Glutamatergic neuron (in vitro differentiated cells): ENCODE results near the gene ATF7. TPM values are rescaled to one million over a fixed set of nuclear protein-coding genes. Genes with fewer than 3 reads are reported as not detected.

Source experiments
- DNase-seq: peaks from one replicate; pipeline ENCODE4 v3.0.0; 2022
- H3K27ac Mint-ChIP-seq: one replicate; pipeline ENCODE4 v1.8.0; 2020; ENCODE audit warnings: mild to moderate bottlenecking, mixed read lengths, inconsistent platforms; ENCODE audit not compliant: unreplicated experiment
- H3K27me3 Mint-ChIP-seq: one replicate; pipeline ENCODE4 v1.8.0; 2020; ENCODE audit warnings: mild to moderate bottlenecking, moderate library complexity, mixed read lengths, inconsistent platforms; ENCODE audit not compliant: unreplicated experiment
- H3K36me3 Mint-ChIP-seq: one replicate; pipeline ENCODE4 v1.8.0; 2020; ENCODE audit warnings: mild to moderate bottlenecking, mixed read lengths, inconsistent platforms; ENCODE audit not compliant: unreplicated experiment
- H3K4me1 Mint-ChIP-seq: one replicate; pipeline ENCODE4 v1.8.0; 2020; ENCODE audit warnings: mild to moderate bottlenecking, low read depth, mixed read lengths, inconsistent platforms; ENCODE audit not compliant: unreplicated experiment
- H3K4me3 Mint-ChIP-seq: one replicate; pipeline ENCODE4 v1.8.0; 2020; ENCODE audit warnings: mild to moderate bottlenecking, mixed read lengths, inconsistent platforms; ENCODE audit not compliant: unreplicated experiment
- H3K9me3 Mint-ChIP-seq: one replicate; pipeline ENCODE4 v1.8.0; 2020; ENCODE audit warnings: mild to moderate bottlenecking, moderate library complexity, mixed read lengths, inconsistent platforms; ENCODE audit not compliant: unreplicated experiment
- total RNA-seq: library from RNA; stranded (reverse); fragmentation: NEBNext Ultra II Directional; extraction: Animal tissue kit (Norgen Biotek cat#: 25700); gene quantifications from one replicate; pipeline ENCODE4 v1.2.1, GENCODE V29; 2021; ENCODE audit not compliant: unreplicated experiment
- TF ChIP-seq, protein P1 (sequence below): fragments of 200-600 bp; sonication (generic); IDR thresholded peaks from one replicate; pipeline ENCODE4 v1.5.0; 2021; ENCODE audit not compliant: partially characterized antibody, unreplicated experiment

Gene ATF7
- total RNA-seq, 1 donor from 2014 or later, result 36.0 TPM

DNA sequence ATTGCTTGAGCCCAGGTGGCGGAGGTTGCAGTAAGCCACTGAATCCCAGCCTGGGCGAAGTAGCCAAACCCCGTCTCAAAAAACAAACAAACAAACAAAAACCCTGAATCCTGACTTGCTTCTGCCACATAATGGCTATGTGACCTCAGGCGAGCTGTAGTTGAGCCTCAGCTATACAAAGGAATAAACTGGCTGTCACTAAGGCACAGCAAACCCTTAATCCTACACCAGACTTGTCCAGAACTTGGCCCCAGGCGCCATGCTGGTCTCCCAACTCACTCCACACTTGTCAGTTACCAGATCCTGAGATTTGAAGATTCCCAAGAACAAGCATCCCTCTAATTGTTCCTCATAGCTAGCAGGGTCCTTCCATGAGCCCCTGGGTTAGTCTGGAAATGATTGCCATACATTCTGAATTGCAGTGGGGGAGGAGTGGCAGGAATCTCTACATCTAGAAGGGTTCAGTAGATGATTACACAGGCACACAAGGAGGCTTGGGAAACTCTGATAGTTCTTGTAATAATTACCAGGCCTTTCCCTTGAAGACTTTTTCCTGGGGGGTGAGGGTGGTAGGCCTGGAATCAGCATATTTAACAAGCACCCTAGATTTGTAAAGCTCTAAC is 136.8 kb downstream of the ATF7 start:
- H3K27me3 Mint-ChIP-seq, result peaks cover 5% of the 10 kb centered on the region
- peak overlapping the region; percentile 38 for H3K27ac Mint-ChIP-seq
- H3K36me3 Mint-ChIP-seq, result no peaks in the 10 kb centered on the region
- peaks cover 20% of the 10 kb centered on the region for H3K4me1 Mint-ChIP-seq
- DNase-seq, result no peak
- TF ChIP-seq, protein P1, sequence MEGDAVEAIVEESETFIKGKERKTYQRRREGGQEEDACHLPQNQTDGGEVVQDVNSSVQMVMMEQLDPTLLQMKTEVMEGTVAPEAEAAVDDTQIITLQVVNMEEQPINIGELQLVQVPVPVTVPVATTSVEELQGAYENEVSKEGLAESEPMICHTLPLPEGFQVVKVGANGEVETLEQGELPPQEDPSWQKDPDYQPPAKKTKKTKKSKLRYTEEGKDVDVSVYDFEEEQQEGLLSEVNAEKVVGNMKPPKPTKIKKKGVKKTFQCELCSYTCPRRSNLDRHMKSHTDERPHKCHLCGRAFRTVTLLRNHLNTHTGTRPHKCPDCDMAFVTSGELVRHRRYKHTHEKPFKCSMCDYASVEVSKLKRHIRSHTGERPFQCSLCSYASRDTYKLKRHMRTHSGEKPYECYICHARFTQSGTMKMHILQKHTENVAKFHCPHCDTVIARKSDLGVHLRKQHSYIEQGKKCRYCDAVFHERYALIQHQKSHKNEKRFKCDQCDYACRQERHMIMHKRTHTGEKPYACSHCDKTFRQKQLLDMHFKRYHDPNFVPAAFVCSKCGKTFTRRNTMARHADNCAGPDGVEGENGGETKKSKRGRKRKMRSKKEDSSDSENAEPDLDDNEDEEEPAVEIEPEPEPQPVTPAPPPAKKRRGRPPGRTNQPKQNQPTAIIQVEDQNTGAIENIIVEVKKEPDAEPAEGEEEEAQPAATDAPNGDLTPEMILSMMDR, result no peak
- peaks cover 7% of the 10 kb centered on the region for H3K9me3 Mint-ChIP-seq
- no peak overlapping the region for H3K4me3 Mint-ChIP-seq

DNA sequence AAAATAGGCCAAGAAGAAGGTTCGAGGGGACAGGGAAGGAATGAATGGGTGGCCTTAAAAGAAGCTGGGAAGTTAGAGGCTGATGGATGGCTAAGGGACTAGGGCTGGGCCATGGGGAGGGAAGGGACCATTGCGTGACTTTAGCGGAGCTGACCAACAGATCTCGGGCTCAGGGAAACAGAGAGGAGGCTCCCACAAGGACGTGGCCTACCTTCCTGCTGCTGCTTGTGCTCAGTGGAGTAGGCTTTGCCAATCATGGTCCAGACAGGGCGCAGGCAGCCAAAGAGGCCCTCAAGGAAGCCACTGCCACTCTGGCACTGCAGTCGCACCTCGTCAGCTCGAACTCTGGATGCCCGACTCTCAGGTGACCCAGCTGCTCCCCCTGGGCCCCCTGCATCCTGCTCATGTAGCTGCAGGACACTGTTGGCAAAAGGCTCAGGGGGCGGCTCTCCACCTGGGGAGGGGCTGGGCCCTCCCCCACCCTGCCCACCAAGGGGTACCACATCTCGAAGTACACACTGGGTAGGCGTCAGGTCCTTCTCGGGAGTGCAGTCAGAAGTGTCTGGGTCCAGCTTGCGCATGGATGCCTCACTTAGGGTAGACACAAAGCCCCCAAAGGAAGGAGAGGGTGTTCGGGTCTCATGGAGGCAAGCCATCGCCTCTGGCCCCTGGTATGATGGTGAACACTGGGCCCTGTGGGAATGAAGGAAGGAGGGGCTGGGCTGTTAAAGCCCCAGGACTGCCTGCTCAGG is 139.3 kb downstream of the ATF7 start:
- TF ChIP-seq, protein P1, result no peak
- H3K9me3 Mint-ChIP-seq, result peaks cover 9% of the 10 kb centered on the region
- H3K27ac Mint-ChIP-seq, result no peak overlapping the region
- H3K36me3 Mint-ChIP-seq, result peaks cover 4% of the 10 kb centered on the region
- H3K4me1 Mint-ChIP-seq, result peaks cover 4% of the 10 kb centered on the region
- H3K4me3 Mint-ChIP-seq, result no peak overlapping the region
- no peak for DNase-seq
- peaks cover 4% of the 10 kb centered on the region for H3K27me3 Mint-ChIP-seq

DNA sequence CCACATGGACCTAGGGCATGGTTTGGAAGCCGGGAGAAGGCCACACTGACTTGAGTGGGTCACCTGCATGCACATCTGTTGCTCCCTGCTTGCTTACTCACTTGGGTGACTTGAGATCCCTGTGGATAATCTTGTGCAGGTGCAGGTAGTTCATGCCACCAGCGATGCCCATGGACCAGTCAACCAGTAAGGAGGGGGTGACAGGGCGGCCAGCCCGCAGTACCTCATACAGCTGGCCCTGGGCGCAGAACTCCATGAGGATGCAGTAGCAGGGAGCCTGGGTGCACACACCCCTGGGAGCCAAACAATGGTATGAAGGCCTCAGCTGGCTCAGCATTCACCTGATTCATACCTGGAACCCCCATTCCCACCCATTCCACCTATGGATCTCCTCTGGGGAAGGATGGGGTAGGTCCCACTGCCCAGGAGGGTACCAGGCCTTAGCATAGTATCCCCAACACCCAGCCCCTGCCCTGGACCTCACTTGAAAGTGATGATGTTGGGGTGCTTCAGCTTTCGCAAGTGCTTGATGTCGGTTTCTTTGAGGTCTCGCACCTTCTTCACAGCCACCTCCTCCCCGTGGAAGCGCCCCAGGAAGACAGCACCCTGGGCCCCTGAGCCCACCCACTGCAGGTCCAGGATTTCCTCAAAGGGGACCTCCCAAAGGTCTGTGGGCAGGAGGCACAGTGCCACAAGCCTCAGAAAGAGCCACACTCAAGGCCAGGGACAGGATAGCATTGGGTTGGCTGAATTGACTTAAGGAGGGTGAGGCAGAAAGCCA is 140.0 kb downstream of the ATF7 start:
- Mint-ChIP-seq H3K4me3 (no peak overlapping the region), H3K4me1 (peaks cover 2% of the 10 kb centered on the region), H3K9me3 (peaks cover 9% of the 10 kb centered on the region), H3K36me3 (peaks cover 4% of the 10 kb centered on the region), H3K27ac (no peak overlapping the region), H3K27me3 (peaks cover 6% of the 10 kb centered on the region)
- TF ChIP-seq, protein P1, result no peak
- no peak for DNase-seq

DNA sequence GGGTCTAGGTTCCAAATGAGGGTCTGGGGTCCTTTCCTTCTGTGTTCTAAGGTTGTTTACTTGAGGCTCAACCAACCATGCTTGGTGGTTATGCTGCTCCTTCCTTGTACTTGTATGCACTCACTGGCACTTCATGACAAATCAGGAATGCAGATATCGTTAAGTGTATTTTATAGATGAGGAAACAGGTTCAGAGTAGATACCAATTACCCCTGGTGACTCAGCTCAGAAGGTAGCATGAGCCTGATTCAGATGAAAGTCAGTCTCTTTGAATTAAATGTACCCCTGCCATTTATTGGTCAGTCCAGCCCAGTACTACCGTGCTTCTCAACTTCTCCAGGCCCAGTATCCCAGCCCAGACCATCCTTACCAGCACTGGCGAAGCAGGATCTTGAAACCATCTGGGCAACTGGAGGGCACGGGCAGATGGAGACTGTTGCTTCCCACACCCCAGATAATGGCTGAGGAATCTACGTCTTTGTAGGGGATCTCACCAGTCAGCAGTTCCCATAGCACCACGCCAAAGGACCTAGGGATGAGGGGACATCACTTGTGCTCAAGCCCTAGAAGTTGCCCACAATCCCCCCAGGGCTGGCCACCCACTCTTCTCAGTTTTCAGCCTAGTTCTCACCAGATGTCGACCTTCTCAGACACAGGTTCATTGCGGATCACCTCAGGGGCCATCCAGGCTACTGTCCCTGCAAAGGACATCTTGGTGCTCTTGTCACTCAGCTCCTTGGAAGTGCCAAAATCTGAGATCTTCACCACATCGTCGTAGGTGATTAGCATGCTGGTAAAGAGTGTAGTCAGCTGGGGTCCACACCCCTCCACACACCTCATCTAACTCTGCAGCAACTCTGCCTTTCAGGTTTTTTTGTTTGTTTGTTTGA is 141.3 kb downstream of the ATF7 start:
- no peak overlapping the region for H3K4me3 Mint-ChIP-seq
- H3K4me1 Mint-ChIP-seq, result peaks cover 2% of the 10 kb centered on the region
- peaks cover 4% of the 10 kb centered on the region for H3K36me3 Mint-ChIP-seq
- peaks cover 7% of the 10 kb centered on the region for H3K27me3 Mint-ChIP-seq
- no peak for DNase-seq
- TF ChIP-seq, protein P1, result no peak
- H3K27ac Mint-ChIP-seq, result peak overlapping the region; percentile 12
- peaks cover 9% of the 10 kb centered on the region for H3K9me3 Mint-ChIP-seq
